ENCODE data around the gene SLC5A1.

DNA sequence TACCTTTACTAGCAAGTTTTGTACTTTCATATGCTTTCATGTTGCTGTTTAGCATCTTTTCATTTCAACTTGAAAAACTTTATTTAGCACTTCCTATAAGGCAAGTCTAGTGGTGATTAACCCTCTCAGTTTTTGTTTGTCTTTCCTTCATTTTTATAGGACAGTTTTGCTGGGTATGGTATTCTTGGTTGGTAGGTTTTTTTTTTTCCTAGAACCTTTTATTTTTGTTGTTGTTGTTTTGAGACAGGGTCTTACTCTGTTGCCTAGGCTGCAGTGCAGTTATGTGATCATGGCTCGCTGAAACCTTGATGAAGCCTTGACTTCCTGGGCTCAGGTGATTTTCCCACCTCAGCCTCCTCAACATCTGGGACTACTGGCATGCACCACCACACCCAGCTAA, 29.9 kb upstream of the SLC5A1 start:
- TF ChIP-seq POLR2A (IDR thresholded peaks at IDR 0.05; ENCODE audit: low read length) (no peak), RCOR1 (IDR thresholded peaks at IDR 0.05; ENCODE audit: low read depth, low read length) (no peak), USF2 (IDR thresholded peaks at IDR 0.05) (no peak), SMC3 (IDR thresholded peaks at IDR 0.05) (no peak), CHD2 (IDR thresholded peaks at IDR 0.05; ENCODE audit: low read length, partially characterized antibody) (no peak), JUN (IDR thresholded peaks at IDR 0.05) (no peak), NR3C1 (IDR thresholded peaks at IDR 0.05) (no peak), MAX (IDR thresholded peaks at IDR 0.05) (no peak)
- TF ChIP-seq, protein P1, sequence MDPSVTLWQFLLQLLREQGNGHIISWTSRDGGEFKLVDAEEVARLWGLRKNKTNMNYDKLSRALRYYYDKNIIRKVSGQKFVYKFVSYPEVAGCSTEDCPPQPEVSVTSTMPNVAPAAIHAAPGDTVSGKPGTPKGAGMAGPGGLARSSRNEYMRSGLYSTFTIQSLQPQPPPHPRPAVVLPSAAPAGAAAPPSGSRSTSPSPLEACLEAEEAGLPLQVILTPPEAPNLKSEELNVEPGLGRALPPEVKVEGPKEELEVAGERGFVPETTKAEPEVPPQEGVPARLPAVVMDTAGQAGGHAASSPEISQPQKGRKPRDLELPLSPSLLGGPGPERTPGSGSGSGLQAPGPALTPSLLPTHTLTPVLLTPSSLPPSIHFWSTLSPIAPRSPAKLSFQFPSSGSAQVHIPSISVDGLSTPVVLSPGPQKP (IDR thresholded peaks at IDR 0.05; ENCODE audit: low read depth, low read length) = no peak
- TF ChIP-seq, protein P2, sequence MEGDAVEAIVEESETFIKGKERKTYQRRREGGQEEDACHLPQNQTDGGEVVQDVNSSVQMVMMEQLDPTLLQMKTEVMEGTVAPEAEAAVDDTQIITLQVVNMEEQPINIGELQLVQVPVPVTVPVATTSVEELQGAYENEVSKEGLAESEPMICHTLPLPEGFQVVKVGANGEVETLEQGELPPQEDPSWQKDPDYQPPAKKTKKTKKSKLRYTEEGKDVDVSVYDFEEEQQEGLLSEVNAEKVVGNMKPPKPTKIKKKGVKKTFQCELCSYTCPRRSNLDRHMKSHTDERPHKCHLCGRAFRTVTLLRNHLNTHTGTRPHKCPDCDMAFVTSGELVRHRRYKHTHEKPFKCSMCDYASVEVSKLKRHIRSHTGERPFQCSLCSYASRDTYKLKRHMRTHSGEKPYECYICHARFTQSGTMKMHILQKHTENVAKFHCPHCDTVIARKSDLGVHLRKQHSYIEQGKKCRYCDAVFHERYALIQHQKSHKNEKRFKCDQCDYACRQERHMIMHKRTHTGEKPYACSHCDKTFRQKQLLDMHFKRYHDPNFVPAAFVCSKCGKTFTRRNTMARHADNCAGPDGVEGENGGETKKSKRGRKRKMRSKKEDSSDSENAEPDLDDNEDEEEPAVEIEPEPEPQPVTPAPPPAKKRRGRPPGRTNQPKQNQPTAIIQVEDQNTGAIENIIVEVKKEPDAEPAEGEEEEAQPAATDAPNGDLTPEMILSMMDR (IDR thresholded peaks at IDR 0.05) = no peak

Data from A549 (cell line).